H1 (cell line): ENCODE data around the gene GNG12.

Source experiments
- CTCF ChIP-seq, 3 experiments: IDR thresholded peaks; 1 replicate in 2 of 3; 2 replicates in 1 of 3; pipeline versions ENCODE4 v1.5.1 to v1.6.1; 2011; ENCODE audit warnings: low read length in 3 of 3, mild to moderate bottlenecking in 3 of 3, inconsistent platforms in 2 of 3, low read depth in 1 of 3, moderate library complexity in 1 of 3; ENCODE audit not compliant: insufficient read depth in 1 of 3; ENCODE audit errors: control extremely low read depth in 1 of 3
- POLR2A ChIP-seq, 2 experiments: IDR thresholded peaks; 1 replicate in 1 of 2; 2 replicates in 1 of 2; pipeline ENCODE4 v1.6.1; 2011; ENCODE audit warnings: low read depth in 2 of 2, low read length in 2 of 2, mild to moderate bottlenecking in 2 of 2; ENCODE audit errors: control extremely low read depth in 1 of 2
- SRF ChIP-seq: IDR thresholded peaks from 2 replicates; pipeline ENCODE4 v1.6.1; 2011; ENCODE audit warnings: mild to moderate bottlenecking, low read depth, low read length, moderate library complexity
- TF ChIP-seq, protein P1 (sequence below): IDR thresholded peaks from 2 replicates; pipeline ENCODE4 v1.6.1; 2011; ENCODE audit warnings: low read length, improper control_type of control experiment

GRCh38 chr1:67664048-67664447 lies 169.2 kb downstream of the GNG12 start:
- TF ChIP-seq, protein P1, sequence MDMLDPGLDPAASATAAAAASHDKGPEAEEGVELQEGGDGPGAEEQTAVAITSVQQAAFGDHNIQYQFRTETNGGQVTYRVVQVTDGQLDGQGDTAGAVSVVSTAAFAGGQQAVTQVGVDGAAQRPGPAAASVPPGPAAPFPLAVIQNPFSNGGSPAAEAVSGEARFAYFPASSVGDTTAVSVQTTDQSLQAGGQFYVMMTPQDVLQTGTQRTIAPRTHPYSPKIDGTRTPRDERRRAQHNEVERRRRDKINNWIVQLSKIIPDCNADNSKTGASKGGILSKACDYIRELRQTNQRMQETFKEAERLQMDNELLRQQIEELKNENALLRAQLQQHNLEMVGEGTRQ = no peak
- TF ChIP-seq CTCF (IDR thresholded peaks at IDR 0.05; ENCODE audit: control extremely low read depth in 1 of 3, insufficient read depth in 1 of 3, low read depth in 1 of 3, low read length in 3 of 3) = no peak
- TF ChIP-seq POLR2A (IDR thresholded peaks at IDR 0.05; ENCODE audit: control extremely low read depth in 1 of 2, low read depth in 2 of 2, low read length in 2 of 2) = no peak
- TF ChIP-seq SRF = no peak
